GM19395 (cell line): ENCODE results near the gene TNFRSF1A.
A peak's percentile ranks its signal among the peaks of the same experiment; 100 is the strongest.
"Not testable (repeated sequence)": the region's sequence is repeated elsewhere in the genome, so short reads cannot be mapped to it uniquely, and the experiment has no call there.

Source experiments
- ATAC-seq: cut with Tn5 transposase; IDR thresholded peaks from one replicate; pipeline ENCODE4 v1.9.1; 2021; ENCODE audit warnings: mild to moderate bottlenecking, moderate library complexity; ENCODE audit not compliant: unreplicated experiment

TNFRSF1A gene

DNA sequence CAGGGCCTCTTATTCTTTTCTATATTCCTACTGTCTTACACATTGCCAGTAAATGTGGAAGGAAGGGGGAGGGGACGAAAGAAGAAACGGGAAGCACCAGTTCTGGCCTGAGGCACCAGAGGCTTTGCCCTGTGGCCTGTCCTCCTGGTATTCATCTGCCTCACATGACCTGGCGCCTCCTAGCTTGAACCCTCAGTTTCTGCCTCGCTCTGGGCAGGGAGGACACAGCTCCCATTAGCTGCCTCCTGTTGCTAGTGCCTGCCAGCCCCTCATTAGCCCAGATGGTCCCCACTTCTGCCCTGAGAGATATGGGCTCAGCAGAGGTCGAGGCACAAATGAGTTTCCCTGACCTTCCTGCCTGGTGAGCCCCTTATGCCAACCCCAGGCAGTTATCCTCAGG, 34.3 kb downstream of the TNFRSF1A start:
- ATAC-seq, result no peak

DNA sequence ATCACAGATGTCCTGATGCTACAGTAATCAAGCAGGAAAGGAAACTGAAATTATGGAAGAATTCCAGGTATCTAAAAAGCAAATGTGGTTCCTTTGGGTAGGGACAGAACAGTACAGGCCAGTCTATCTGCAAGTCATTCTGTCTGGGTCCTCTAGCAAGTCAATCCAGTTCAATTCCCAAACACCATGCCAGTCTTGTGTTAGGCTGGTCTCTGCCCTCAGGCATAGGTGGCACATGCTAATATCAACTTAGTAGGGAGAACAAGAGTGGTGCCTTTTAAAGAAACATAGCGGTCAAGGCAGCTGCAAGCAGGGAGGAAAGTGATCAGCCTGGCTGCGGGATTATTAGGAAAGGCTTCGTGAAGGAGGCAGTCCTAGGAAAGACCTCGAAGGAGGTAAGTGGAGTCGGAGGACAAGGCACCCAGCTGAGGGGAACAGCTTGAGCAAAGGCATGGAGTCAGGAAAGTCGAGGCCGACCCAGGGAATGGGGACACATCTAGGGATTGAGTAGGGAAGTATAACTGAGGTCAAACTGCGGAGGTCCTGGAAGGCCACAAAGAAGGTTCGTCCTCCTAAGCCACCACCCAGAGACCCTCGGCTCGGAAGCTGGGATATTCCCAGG, 35.2 kb downstream of the TNFRSF1A start:
- no peak for ATAC-seq

DNA sequence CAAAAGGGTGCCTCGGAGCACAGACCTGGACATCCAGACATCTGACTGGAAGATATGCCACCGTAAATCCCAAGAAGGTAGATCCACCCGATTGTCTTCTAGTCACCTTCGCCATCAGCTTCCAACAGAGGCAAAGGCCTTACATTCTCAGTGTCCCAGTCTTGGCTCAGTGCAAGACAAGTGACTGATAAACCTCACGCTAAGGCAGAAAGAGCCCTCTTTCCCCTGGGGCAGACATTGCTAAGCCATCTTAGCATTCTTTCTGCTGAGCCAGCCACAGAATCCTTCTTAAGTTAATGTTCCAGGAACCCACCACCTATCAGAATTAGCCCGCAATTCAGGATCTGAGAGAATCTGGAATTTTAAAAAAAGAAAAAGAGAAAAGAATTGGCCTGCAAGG, 35.7 kb downstream of the TNFRSF1A start:
- no peak for ATAC-seq

DNA sequence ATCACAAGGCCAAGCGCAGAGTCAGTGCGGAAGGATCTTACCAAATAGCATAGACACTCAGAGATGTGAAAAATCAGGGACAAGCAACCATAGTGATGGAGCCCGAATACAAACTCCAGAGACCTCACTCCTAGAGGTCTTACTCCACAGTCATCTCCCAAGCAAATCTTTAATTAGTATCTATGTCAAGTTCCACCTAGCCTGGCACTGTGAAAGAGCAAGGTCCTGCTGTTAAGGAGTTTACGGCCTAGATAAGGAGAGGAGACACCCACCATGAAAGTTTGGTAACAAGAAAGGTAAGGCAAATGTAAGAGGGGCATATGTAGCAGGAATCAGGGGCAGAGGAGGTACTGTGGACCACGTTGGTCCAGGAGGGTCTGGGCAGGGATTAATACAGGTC, 38.8 kb downstream of the TNFRSF1A start:
- ATAC-seq, result no peak

DNA sequence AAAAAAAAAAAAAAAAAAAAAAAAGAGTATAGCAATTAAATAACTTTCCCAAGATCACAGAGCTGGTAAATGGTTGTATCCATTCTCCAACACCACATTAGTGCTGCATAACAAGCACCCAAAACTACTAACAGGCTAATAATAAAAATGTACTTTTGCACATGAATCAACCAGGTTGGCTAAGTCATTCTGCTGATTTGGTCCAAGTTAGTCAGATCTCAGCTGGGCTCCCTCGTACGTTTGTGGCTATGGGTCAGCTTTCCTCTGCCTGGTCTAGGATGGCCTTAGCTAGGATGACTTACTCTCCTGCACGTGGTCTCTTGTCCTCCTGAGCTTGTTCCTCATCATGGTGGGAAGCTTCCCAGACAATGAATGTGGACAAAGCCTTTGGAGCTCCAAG, 39.3 kb downstream of the TNFRSF1A start:
- no peak for ATAC-seq

DNA sequence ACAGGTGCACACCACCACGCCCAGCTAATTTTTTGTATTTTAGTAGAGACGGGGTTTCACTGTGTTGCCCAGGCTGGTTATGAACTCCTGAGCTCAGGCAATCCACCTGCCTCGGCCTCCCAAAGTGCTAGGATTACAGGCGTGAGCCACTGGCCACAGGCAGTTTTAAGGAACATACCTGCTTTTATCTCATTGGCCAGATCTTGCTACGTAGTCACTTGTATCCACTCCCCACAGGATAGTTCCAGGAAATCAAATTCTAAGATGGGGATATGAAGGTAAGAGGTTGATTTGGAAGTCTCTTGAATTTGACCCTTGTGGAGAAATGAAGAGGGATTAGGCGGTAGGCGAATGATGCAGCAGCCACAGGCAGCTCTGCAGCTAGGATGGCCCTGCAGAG, 40.2 kb downstream of the TNFRSF1A start:
- ATAC-seq, result no peak

DNA sequence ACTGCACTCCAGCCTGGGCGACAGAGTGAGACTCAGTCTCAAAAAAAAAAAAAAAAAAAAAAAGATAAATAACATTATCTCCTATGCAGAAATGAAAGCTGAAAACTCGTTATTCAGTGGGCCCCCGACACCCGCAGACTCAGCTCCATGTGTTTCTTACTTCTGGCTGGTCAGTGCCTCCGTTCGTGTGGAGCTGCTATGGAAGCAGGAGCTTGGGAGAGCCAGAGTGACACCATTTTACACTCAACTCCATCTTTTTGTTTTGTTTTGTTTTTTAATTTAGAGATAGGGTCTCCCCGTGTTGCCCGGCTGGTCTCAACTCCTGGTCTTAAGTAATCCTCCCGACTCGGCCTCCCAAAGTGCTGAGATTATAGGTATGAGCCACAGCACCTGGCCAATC, 44.7 kb downstream of the TNFRSF1A start:
- ATAC-seq, result no peak

DNA sequence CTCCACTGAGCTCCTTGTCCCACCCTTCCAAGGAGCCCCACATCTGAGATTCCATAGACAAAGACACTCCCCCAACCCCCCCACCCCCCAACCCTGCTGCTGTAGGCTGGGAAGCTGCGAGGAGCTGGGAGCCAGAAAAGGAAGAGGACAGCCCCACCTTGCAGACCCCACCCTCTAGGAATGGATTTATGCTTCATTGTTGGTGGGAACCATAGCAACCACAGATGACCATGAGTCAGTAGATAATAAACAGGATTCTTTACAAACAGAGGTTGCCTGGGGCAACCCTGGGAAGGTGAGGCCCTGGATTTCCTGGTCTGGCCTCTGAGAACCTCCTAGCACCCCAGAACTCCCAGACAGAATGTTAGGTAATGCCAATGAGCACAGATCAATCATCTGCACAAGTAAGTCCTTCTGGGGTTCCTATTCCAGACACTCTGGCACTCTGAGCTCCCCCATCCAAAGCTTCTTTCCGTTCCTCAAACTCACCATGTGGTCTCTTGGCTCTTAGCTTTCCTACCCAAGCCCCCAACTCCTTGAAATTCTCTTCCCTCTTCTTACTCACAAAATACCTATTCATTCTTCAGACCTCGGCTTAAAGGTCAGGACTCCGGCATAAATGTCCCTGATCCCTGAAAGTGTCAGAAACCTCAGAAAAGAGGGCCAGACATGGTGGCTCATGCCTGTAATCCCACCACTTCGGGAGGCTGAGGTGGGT, 46.6 kb downstream of the TNFRSF1A start:
- no peak for ATAC-seq

DNA sequence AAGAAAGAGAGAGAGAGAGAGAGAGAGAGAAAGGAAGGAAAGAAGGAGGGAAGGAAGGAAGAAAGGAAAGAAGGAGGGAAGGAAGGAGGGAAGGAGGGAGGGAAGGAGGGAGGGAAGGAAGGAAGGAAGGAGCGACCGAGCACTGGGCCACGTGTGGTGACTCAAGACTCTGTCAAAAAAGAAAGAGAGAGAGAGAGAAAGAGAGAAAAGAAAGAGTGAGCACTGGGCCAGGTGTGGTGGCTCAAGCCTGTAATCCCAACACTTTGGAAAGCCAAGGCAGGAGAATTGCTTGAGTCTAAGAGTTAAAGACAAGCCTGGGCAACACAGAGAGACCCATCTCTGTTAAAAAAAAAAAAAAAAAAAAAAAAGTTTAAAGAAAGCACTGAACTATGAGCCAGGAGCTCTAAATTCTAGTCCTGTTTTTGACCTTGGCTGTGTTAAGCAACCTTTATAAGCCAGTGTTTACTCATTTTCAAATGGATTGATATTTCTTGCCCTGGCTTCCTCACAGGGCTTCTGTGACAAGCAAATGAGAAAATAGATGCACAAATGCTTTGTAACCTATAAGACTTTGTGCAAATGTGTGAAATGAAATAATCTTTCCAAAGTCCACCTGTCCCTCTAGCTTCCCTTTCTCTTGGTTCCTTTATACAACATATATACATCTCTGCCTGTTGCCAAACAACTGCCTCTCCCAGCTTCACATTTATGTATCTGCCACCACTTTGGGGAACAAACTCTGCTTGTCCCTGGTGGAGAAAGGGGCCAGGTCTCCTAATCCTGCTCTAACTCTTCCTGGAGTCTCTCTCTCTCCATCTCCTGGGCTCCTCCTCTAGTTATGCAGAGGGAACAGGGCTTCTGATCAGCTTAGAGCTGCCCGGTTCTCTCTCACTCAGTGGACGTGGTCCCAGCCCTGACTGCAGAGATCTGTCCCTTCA, 47.5 kb downstream of the TNFRSF1A start:
- ATAC-seq, result no peak

DNA sequence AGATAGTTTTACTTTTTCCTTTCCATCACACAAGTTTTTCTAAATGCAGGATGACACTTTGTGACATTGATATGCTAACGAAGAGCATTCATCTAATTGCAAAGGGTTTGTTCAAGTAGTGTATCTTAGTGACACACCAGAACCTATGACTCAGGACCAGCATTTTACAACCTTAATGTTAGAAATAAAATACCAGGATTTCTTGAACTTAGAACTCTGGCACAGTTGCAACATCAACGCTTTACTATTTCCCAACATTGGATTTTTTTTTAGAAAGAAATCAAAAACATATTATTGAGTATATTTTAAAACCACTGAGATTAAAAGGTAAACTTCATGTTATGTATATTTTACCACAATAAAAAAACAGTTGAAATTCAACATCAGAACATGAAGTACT, 49.3 kb downstream of the TNFRSF1A start:
- no peak for ATAC-seq

DNA sequence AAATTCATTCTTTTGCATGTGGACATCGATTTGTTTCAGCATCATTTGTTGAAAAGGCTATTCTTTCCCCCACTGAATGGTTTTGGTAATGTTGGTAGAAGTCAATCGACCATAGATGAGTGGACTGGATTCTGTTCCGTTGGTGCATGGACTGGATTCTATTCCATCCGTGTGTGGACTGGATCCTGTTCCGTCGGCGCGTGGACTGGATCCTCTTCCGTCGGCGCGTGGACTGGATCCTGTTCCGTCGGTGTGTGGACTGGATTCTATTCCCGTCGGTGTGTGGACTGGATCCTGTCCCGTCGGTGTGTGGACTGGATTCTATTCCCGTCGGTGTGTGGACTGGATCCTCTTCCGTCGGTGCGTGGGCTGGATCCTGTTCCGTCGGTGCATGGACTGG, 52.0 kb downstream of the TNFRSF1A start:
- ATAC-seq, result not testable (repeated sequence)

DNA sequence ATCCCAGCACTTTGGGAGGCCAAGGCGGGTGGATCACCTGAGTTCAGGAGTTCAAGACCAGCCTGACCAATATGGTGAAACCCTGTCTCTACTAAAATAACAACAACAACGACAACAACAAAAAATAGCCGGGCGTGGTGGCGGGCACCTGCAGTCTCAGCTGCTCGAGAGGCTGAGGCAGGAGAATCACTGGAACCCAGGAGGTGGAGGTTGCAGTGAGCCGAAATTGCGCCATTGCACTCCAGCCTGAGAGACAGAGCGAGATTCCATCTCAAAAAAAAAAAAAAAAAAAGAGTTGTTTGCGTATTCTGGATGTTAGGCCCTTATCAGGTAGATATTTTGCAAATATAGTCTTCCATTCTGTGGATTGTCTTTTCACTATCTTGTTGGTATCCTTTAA, 52.8 kb downstream of the TNFRSF1A start:
- ATAC-seq, result not testable (repeated sequence)

DNA sequence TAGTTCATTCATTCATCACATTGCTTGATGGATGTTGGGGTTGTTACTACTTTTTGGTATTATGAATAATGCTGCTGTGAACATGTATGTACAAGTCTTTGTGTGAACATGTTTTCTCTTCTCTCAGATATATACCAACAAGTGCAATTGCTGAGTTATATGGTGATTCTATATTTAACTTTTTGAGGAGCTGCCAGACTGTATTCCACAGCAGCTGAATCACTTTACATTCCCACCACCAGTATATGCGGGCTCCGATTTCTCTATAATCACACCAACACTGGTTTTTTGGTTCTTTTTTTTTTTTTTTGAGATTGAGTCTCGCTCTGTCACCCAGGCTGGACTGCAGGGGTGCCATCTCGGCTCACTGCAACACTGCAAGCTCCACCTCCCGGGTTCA, 53.6 kb downstream of the TNFRSF1A start:
- no peak for ATAC-seq

DNA sequence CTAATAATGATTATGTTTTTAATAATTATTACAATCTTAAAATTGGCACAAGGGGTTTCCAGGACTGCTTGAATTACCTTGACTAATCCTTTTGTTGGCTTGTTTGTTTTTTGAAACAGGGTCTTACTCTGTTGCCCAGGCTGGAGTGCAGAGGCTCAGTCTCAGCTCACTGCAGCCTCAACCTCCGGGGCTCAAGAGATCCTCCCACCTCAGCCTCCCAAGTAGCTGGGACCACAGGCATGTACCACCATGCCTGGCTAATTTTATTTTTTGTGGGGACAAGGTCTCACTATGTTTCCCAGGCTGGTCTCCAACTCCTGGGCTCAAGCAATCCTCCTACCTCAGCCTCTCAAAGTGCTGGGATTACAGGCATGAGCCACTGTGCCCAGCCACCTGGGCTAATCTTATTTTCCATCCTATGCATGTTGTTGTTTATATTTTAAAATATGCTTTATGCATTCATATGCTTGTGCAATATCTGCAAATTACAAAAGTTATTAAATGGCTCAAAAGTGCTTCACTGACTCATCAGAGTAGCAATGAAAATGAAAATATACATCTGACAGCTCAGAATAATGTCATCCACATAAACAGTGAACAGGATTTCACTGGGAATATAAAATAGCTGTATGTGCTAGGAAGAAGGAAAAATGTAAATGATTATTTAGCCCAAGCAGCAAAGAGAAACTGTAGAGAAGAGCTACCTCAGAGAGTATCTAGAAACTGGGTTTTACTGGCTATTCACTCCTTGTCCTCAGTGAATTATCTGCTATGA, 56.2 kb downstream of the TNFRSF1A start:
- ATAC-seq, result no peak

DNA sequence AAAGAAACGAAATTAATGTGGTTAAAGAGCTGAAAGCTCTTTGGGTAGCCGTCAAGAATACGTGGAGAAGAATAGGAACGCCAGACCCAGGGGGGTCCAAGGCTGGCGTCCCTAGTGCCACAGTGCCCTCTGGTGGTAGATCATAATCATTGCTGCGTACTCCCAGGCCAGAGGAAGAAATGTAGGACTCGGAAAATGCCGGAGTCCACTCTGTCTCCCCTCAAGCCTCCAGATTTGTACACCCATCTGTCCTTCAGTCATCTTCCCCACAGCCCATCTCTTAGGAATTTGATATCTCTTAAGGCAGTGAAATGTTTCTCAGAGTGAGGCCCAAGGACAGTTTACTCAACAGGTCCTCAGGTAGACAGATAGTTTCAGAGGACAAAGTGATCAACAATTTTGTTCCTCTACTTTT, 56.8 kb downstream of the TNFRSF1A start:
- ATAC-seq, result peak; percentile 53

DNA sequence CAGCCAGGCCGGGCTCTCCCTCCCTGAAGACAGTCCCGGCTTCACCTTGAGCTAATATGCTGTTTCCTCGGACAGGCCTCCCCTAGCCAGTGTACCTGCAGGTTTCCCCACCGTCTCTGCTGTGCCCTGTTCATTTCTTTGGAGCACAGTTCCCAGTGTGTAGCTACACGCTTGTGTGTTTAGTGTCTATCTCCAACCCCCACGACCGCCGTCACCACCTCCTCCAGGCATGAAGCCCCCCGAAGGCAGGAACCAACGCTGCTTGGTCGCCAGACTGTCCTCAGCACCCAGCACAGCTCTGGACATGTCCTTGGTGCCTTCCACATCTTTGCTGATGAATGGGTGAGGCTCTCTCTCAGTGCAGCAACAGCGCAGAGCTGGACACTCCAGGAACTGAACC, 57.6 kb downstream of the TNFRSF1A start:
- no peak for ATAC-seq

DNA sequence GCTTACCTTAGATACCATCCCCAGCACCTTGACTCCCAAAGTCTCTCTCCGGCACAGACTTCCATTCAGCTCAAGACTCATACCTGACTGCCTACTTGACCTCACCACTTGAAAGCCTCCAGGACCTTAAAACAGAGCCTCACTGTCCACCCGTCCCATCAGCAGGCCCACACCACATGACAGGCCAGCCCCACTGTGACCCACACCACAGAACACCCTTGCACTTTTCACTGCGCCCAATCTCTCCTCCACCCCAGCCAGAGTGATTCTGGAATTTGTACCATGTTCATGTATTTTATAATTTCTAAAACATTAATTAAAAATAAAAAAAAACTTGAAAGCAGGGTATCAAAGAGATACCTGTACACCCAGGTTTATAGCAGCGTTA, 59.4 kb downstream of the TNFRSF1A start:
- no peak for ATAC-seq

DNA sequence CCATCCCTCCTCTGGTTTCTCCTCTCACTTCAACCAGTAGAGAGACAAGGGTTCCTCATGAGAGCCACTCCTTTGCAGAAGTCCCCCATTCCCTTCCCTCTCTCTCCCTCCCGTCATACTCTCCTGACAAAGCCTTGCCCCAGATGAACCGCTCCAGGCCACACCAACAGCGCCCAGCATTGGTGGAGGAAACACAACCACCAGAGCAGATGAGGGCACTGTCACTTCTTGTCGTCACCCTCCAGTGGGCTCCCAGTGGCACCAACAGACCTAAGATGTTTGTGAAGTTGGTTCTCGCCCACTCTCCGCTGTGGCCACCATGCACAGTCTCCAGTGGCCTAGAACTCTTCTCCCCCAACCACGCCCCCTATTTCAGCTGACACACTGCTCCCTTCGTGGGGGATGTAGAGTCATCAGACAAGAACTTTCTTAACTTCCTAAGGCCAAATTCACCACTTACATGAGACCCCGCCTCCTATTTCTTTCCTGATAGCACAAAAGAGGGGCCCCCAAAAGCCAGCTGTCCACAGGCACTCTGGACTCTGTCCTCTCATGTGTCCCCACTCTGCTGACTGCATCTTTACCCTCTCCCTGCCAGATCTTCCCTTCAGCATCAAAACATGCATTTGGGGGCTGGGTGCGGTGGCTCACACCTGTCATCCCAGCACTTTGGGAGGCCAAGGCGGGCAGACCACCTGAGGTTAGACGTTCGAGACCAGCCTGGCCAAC, 60.6 kb downstream of the TNFRSF1A start:
- ATAC-seq, result no peak

DNA sequence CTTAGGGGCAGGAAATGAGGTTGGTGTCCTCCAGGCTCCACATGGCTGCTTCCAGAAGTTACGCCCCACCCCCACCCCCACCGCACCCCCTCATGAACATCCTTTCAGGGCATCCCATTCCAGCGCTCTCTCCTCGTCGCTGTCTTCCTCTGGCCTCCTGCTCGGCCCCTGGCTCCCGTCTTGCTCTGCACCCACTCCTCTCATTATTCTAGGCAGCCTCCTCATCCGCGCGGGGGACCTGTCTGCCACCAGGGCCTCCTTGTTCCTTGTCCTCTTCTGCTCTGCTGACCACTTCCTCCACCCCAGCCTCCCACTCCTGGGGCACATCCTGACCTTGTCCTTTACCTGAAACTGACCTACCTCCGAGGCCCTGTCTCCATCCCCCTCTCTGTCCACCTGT, 61.2 kb downstream of the TNFRSF1A start:
- no peak for ATAC-seq

DNA sequence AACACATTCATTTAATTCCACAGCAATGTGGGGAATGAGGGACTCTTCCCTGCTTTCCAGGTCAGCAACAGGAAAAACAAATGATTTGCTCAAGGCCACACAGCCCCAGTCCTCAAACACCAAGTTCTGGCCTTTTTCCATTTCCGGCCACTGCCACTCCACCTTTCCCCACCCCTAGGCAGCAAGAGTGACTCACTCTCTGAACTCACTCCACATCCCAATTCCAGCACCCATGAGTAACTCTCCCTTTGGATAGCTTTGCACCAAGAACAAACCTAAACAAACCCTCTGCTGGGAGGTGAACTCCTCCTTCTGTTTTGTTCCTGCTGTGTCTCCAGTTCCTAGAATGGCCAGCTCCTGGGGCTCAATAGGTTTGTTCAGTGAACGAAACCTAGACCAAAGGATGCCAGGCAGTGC, 61.8 kb downstream of the TNFRSF1A start:
- ATAC-seq, result no peak
